Gastrocnemius medialis (tissue), 4 donors: Measurements from ENCODE around the gene KRT80. TPM values are rescaled to one million over a fixed set of nuclear protein-coding genes. Genes with fewer than 3 reads are reported as not detected.

Experiments
- ATAC-seq, 2 donors: fragments of 150-250 bp; one replicate each; pipeline ENCODE4 v1.9.1; 2016
- DNase-seq, 2 donors: peaks; one replicate each; pipeline ENCODE4 v3.0.0-alpha.2; 2019
- H3K27ac ChIP-seq, 4 donors: fragments of 200-600 bp; sonication (generic); 1 replicate in 1 of 4; 2 replicates in 3 of 4; pipeline ENCODE4 v1.5.1; 2016 to 2018; ENCODE audit warnings: mild to moderate bottlenecking in 2 of 4, moderate library complexity in 1 of 4
- H3K27me3 ChIP-seq, 3 donors: fragments of 200-600 bp; sonication (generic) in 2 of 3; 1 replicate in 1 of 3; 2 replicates in 2 of 3; pipeline versions ENCODE4 v1.5.1 to v1.6.0; 2016 to 2019; ENCODE audit warnings: mild to moderate bottlenecking in 1 of 3, moderate library complexity in 1 of 3
- H3K36me3 ChIP-seq, 2 donors: fragments of 200-600 bp; sonication (generic) in 1 of 2; one replicate each; pipeline ENCODE4 v1.5.1; 2017 to 2018
- H3K4me1 ChIP-seq, 2 donors: fragments of 200-600 bp; sonication (generic) in 1 of 2; one replicate each; pipeline ENCODE4 v1.5.1; 2016 to 2017; ENCODE audit warnings: mild to moderate bottlenecking in 2 of 2
- H3K4me3 ChIP-seq, 4 donors: fragments of 200-600 bp; sonication (generic) in 3 of 4; 1 replicate in 1 of 4; 2 replicates in 3 of 4; pipeline ENCODE4 v1.5.1; 2016 to 2019; ENCODE audit warnings: mild to moderate bottlenecking in 2 of 4
- H3K9me3 ChIP-seq, 3 donors: fragments of 200-600 bp; sonication (generic) in 2 of 3; 1 replicate in 1 of 3; 2 replicates in 2 of 3; pipeline ENCODE4 v1.5.1; 2016 to 2019
- POLR2A ChIP-seq, 2 donors: fragments of 450-650 bp; IDR thresholded peaks; one replicate each; pipeline ENCODE4 v1.6.1; 2017; ENCODE audit warnings: antibody characterized with exemption in 2 of 2, mild to moderate bottlenecking in 2 of 2, moderate library complexity in 2 of 2
- in situ Hi-C, 4 donors: fragments of 200-750 bp; cut with MboI; loops; one replicate each; pipeline versions ENCODE4 v1.15.0 to v1.8.0; 2017; ENCODE audit warnings: low sequenced_read_pairs in 4 of 4
- intact Hi-C: fragments of 100-400 bp; cut with DNase I; formaldehyde crosslinking; loops from one replicate; pipeline ENCODE4 v1.15.1; 2023; ENCODE audit warnings: low total_unique reads
- total RNA-seq, 4 donors: library from RNA; depleted of rRNA; stranded (reverse); fragments of >200 nt; gene quantifications; one replicate each; pipeline versions ENCODE4 v1.1.0 to v1.2.3, GENCODE V29; 2016
- TF ChIP-seq, protein P1 (sequence below), 5 experiments: fragments of 450-650 bp in 3 of 5; fragments of 200-600 bp in 2 of 5; sonication (generic) in 2 of 5; IDR thresholded peaks in 4 of 5; conservative IDR thresholded peaks in 1 of 5; 1 replicate in 4 of 5; 2 replicates in 1 of 5; pipeline ENCODE4 v1.5.1; 2016 to 2019; ENCODE audit warnings: antibody characterized with exemption in 5 of 5, mild to moderate bottlenecking in 3 of 5, moderate library complexity in 3 of 5

The KRT80 gene
- total RNA-seq, 4 donors from 2014 or later, result 0.13 to 0.26 TPM; not detected in 2

- ATAC-seq (peak; percentile 51 to 55), DNase-seq (peak; percentile 25 to 65)
- no peak for TF ChIP-seq POLR2A (IDR thresholded peaks at IDR 0.05)
- TF ChIP-seq, protein P1, sequence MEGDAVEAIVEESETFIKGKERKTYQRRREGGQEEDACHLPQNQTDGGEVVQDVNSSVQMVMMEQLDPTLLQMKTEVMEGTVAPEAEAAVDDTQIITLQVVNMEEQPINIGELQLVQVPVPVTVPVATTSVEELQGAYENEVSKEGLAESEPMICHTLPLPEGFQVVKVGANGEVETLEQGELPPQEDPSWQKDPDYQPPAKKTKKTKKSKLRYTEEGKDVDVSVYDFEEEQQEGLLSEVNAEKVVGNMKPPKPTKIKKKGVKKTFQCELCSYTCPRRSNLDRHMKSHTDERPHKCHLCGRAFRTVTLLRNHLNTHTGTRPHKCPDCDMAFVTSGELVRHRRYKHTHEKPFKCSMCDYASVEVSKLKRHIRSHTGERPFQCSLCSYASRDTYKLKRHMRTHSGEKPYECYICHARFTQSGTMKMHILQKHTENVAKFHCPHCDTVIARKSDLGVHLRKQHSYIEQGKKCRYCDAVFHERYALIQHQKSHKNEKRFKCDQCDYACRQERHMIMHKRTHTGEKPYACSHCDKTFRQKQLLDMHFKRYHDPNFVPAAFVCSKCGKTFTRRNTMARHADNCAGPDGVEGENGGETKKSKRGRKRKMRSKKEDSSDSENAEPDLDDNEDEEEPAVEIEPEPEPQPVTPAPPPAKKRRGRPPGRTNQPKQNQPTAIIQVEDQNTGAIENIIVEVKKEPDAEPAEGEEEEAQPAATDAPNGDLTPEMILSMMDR (IDR thresholded peaks at IDR 0.05 in 4 of 5, conservative IDR thresholded peaks at IDR 0.05 in 1 of 5), result peak; percentile 87 to 94 (median 91)
- Histone ChIP-seq H3K9me3 (no peaks in the 10 kb centered on the region), H3K27ac (peak overlapping the region in 3 of 4 donors; percentile 24 to 40 (median 33)), H3K4me3 (peak overlapping the region; percentile 39 to 55 (median 54)), H3K36me3 (no peaks in the 10 kb centered on the region), H3K27me3 (no peaks in the 10 kb centered on the region), H3K4me1 (peaks cover 14 to 17% of the 10 kb centered on the region in 2 donors)
- in situ Hi-C loops, result loop anchor here in 1 of 4 donors (10.0 kb wide), 1 partner anchor 733 kb away; no protein-coding TSS in a partner anchor
- intact Hi-C loops, result loop anchor here (1.0 kb wide), 1 partner anchor 175 kb away; no protein-coding TSS in a partner anchor
Observed at GRCh38 chr12:52151837-52152783, 39.7 kb downstream of the KRT80 start.

DNA sequence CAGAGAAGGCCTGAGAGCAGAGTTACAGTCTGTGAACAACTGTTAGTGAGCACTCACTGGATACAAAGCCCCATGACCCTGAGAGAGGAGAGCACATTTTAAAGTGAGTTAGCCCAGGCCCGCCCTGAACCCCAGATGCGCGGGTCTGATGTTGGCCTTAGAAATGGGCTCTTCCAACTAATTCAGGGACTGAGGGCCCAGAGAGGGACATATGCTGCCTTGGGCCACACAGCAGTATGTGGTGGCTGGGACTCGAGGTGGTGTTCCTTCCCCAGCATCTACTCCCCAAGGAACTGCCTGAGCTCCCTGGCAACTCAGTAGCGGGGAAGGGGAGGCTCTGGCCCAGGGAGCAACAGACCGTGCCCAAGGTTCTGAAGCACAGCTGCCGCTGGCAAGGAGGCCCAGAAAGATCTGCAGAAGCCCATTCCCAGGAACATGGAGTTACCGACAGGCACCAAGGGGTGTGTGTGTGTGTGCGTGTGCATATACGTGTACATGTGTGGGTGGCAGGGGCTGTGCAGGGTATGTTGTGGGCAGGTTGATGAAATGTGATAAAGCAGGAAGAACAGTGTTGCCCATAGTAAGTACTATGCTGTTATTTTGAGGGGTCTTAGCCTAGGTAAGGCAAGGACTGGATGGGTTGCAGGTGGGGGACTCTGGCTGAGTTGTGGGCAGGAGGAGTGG lies 40.5 kb downstream of the KRT80 start:
- Histone ChIP-seq H3K4me1 (peaks cover 20 to 25% of the 10 kb centered on the region in 2 donors), H3K27me3 (no peaks in the 10 kb centered on the region), H3K9me3 (no peaks in the 10 kb centered on the region), H3K4me3 (no peak overlapping the region), H3K36me3 (no peaks in the 10 kb centered on the region), H3K27ac (no peak overlapping the region)
- ATAC-seq (no peak), DNase-seq (no peak)
- in situ Hi-C loops, result loop anchor here in 1 of 4 donors (10.0 kb wide), 1 partner anchor 734 kb away; no protein-coding TSS in a partner anchor
- TF ChIP-seq POLR2A (IDR thresholded peaks at IDR 0.05), result no peak
- TF ChIP-seq, protein P1 (IDR thresholded peaks at IDR 0.05 in 4 of 5, conservative IDR thresholded peaks at IDR 0.05 in 1 of 5), result no peak
- intact Hi-C loops, result no loop called here

DNA sequence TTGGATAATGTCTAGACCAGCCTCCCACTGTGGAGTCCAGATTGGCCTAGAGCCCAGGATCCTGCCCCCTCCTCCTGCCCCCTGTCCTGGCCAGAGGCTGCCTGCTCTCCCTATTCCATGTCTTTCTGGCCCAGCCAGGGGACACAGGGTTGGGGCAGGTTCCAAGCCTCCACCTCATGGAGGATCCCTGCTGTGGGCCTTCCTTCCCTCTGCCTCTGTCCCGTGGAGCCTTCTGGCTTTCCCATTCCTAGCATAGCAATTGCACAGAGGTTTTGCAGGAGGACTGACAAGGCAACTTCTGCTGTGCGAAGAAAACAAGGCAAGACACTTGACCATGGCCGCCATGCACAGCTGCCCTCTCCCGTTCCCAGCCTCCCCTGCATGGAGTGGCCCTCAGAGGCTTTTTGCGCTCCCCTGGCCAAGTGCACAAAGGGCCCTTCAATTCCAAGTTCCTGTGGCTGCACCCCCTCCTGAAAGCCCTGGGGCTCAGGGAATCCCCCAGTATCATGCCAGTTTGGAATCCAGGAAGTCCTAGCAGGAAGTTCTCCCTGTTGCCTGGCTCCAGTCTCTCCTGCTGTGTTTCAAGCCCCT lies 42.1 kb downstream of the KRT80 start:
- no peak overlapping the region for H3K4me3 ChIP-seq
- peaks cover 20 to 26% of the 10 kb centered on the region in 2 donors for H3K4me1 ChIP-seq
- no peak for ATAC-seq
- H3K27me3 ChIP-seq, result no peaks in the 10 kb centered on the region
- DNase-seq, result no peak
- in situ Hi-C loops (loop anchor here in 1 of 4 donors (10.0 kb wide), 1 partner anchor 735 kb away; no protein-coding TSS in a partner anchor), intact Hi-C loops (loop anchor here (5.0 kb wide), 1 partner anchor 133 kb away; no protein-coding TSS in a partner anchor)
- no peak for TF ChIP-seq POLR2A (IDR thresholded peaks at IDR 0.05)
- TF ChIP-seq, protein P1 (IDR thresholded peaks at IDR 0.05 in 4 of 5, conservative IDR thresholded peaks at IDR 0.05 in 1 of 5), result no peak
- H3K27ac ChIP-seq, result peak overlapping the region in 3 of 4 donors; percentile 60 to 90 (median 84)
- no peaks in the 10 kb centered on the region for H3K9me3 ChIP-seq
- H3K36me3 ChIP-seq, result no peaks in the 10 kb centered on the region

DNA sequence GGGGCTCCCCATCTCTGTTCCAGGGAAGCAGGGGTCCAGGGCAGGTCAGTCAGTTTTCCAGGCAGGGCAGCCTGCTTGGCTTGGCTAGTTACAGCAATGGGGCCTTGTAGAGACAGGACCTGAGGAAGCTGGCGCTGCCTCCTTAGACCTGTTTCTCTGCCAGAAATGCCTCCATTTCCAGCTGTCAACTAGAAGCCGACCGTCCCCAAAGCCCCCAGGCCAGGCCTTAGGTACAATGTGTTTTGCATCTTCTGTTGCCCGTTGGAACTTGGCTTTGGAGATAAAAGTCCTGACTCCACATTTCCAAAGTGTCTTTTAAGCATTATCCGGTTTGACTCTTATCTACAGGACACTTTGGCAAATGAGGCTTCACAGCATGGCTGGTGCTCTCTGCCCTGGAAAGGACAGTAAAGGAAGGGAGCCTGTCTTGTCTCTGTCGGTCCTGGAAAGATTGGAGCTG lies 42.6 kb downstream of the KRT80 start:
- no peak for ATAC-seq
- peak overlapping the region; percentile 60 to 90 (median 82) for H3K27ac ChIP-seq
- intact Hi-C loops, result loop anchor here (5.0 kb wide), 1 partner anchor 133 kb away; no protein-coding TSS in a partner anchor
- H3K4me1 ChIP-seq, result peaks cover 20 to 26% of the 10 kb centered on the region in 2 donors
- no peaks in the 10 kb centered on the region for H3K27me3 ChIP-seq
- no peak for DNase-seq
- H3K36me3 ChIP-seq, result no peaks in the 10 kb centered on the region
- TF ChIP-seq POLR2A (IDR thresholded peaks at IDR 0.05), result no peak
- TF ChIP-seq, protein P1 (IDR thresholded peaks at IDR 0.05 in 4 of 5, conservative IDR thresholded peaks at IDR 0.05 in 1 of 5), result no peak
- no peaks in the 10 kb centered on the region for H3K9me3 ChIP-seq
- H3K4me3 ChIP-seq, result no peak overlapping the region
- in situ Hi-C loops, result no loop called here
